HG03565 (cell line): ENCODE measurements around the gene HHIP.

Experiments
- ATAC-seq: cut with Tn5 transposase; IDR thresholded peaks from one replicate; pipeline ENCODE4 v1.9.1; 2021; ENCODE audit warnings: mild to moderate bottlenecking, moderate library complexity; ENCODE audit not compliant: unreplicated experiment

The HHIP gene

GRCh38 chr4:144656850-144657249 is 10.9 kb downstream of the HHIP start:
- no peak for ATAC-seq

- no peak for ATAC-seq
Observed at GRCh38 chr4:144658015-144658567, 12.1 kb downstream of the HHIP start.

- ATAC-seq: no peak
Observed at GRCh38 chr4:144658903-144659302, 12.9 kb downstream of the HHIP start.

GRCh38 chr4:144659447-144659846 is 13.5 kb downstream of the HHIP start:
- ATAC-seq: no peak

GRCh38 chr4:144663834-144664475 is 18.0 kb downstream of the HHIP start:
- no peak for ATAC-seq

- no peak for ATAC-seq
Observed at GRCh38 chr4:144666539-144667175, 20.7 kb downstream of the HHIP start.

GRCh38 chr4:144667500-144667899 is 21.5 kb downstream of the HHIP start:
- no peak for ATAC-seq

GRCh38 chr4:144670776-144671175 is 24.8 kb downstream of the HHIP start:
- ATAC-seq: no peak

GRCh38 chr4:144674711-144675110 is 28.8 kb downstream of the HHIP start:
- no peak for ATAC-seq

- no peak for ATAC-seq
Observed at GRCh38 chr4:144681806-144682205, 35.9 kb downstream of the HHIP start.

GRCh38 chr4:144683516-144683915 is 37.6 kb downstream of the HHIP start:
- ATAC-seq: no peak

GRCh38 chr4:144685911-144686310 is 40.0 kb downstream of the HHIP start:
- no peak for ATAC-seq

GRCh38 chr4:144686921-144687320 is 41.0 kb downstream of the HHIP start:
- ATAC-seq: no peak

- ATAC-seq: no peak
Observed at GRCh38 chr4:144687466-144687865, 41.5 kb downstream of the HHIP start.

- ATAC-seq: no peak
Observed at GRCh38 chr4:144688035-144688569, 42.1 kb downstream of the HHIP start.

GRCh38 chr4:144689125-144689524 is 43.2 kb downstream of the HHIP start:
- ATAC-seq: no peak

- ATAC-seq: no peak
Observed at GRCh38 chr4:144695721-144696120, 49.8 kb downstream of the HHIP start.

- ATAC-seq: no peak
Observed at GRCh38 chr4:144696376-144696775, 50.4 kb downstream of the HHIP start.

GRCh38 chr4:144699565-144699964 is 53.6 kb downstream of the HHIP start:
- ATAC-seq: no peak

GRCh38 chr4:144701683-144702233 is 55.8 kb downstream of the HHIP start:
- no peak for ATAC-seq

GRCh38 chr4:144703494-144703893 is 57.5 kb downstream of the HHIP start:
- no peak for ATAC-seq
